ENCODE results near the gene CMSS1.

The CMSS1 gene

GRCh38 chr3:99846477-99847160 is 29.0 kb downstream of the CMSS1 start:
- TF ChIP-seq CTCF (conservative IDR thresholded peaks at IDR 0.05; ENCODE audit: low read depth) = no peak
- H3K27ac ChIP-seq = no peak overlapping the region
- DNase-seq (ENCODE audit: low spot score) = no peak
- ChIA-PET POLR2A (ENCODE audit: low non-redundant PET) (no interaction called here), CTCF (interaction anchor here (0.5 to 0.6 kb wide), 5 partner anchors 38 to 968 kb away, joined by 3 to 6 read pairs (median 3); no protein-coding TSS in a partner anchor)

GRCh38 chr3:99848433-99848832 is 30.8 kb downstream of the CMSS1 start:
- POLR2A ChIA-PET (ENCODE audit: low non-redundant PET) = interaction anchor here (0.6 kb wide), 1 partner anchor 191 kb away, joined by 9 read pairs; no protein-coding TSS in a partner anchor
- CTCF ChIA-PET = interaction anchor here (0.5 kb wide), 1 partner anchor 502 kb away, joined by 5 read pairs; no protein-coding TSS in a partner anchor
- DNase-seq (ENCODE audit: low spot score) = no peak

GRCh38 chr3:99850608-99851007 is 32.9 kb downstream of the CMSS1 start:
- H3K27ac ChIP-seq = no peak overlapping the region
- TF ChIP-seq CTCF (conservative IDR thresholded peaks at IDR 0.05; ENCODE audit: low read depth) = no peak
- CTCF ChIA-PET = interaction anchor here (1.2 kb wide), 2 partner anchors 89 to 404 kb away, joined by 4 to 8 read pairs; no protein-coding TSS in a partner anchor
- DNase-seq (ENCODE audit: low spot score) = no peak
- POLR2A ChIA-PET (ENCODE audit: low non-redundant PET) = no interaction called here

More at GRCh38 chr3:99848433-99848832, 30.8 kb downstream of the CMSS1 start:
- no peak for TF ChIP-seq CTCF (conservative IDR thresholded peaks at IDR 0.05; ENCODE audit: low read depth)
- H3K27ac ChIP-seq = no peak overlapping the region

GRCh38 chr3:99851955-99852354 is 34.3 kb downstream of the CMSS1 start:
- no peak for DNase-seq (ENCODE audit: low spot score)
- no peak overlapping the region for H3K27ac ChIP-seq
- no peak for TF ChIP-seq CTCF (conservative IDR thresholded peaks at IDR 0.05; ENCODE audit: low read depth)
- ChIA-PET CTCF (no interaction called here), POLR2A (ENCODE audit: low non-redundant PET) (no interaction called here)

- DNase-seq (ENCODE audit: low spot score) = no peak
- no peak for TF ChIP-seq CTCF (conservative IDR thresholded peaks at IDR 0.05; ENCODE audit: low read depth)
- CTCF ChIA-PET = no interaction called here
- POLR2A ChIA-PET (ENCODE audit: low non-redundant PET) = no interaction called here
- no peak overlapping the region for H3K27ac ChIP-seq
Observed at GRCh38 chr3:99852851-99853250, 35.2 kb downstream of the CMSS1 start.

GRCh38 chr3:99854756-99855298 is 37.2 kb downstream of the CMSS1 start:
- ChIA-PET POLR2A (ENCODE audit: low non-redundant PET) (no interaction called here), CTCF (interaction anchor here (0.5 to 0.6 kb wide), 2 partner anchors 93 to 214 kb away, joined by 3 read pairs; no protein-coding TSS in a partner anchor)
- no peak overlapping the region for H3K27ac ChIP-seq
- no peak for DNase-seq (ENCODE audit: low spot score)
- TF ChIP-seq CTCF (conservative IDR thresholded peaks at IDR 0.05; ENCODE audit: low read depth) = no peak

Data from RWPE1 (cell line).